Adrenal gland (tissue), 12 donors: Measurements from ENCODE around the gene SLC5A4. TPM values are rescaled to one million over a fixed set of nuclear protein-coding genes. Genes with fewer than 3 reads are reported as not detected.

ENCODE experiments used
- DNase-seq, 7 donors: peaks; one replicate each; pipeline ENCODE4 v3.0.0-alpha.2; 2019 to 2020
- H3K27ac ChIP-seq, 5 donors: fragments of 200-600 bp; sonication (generic) in 4 of 5; 1 replicate in 3 of 5; 2 replicates in 2 of 5; pipeline versions ENCODE4 v1.5.1 to v1.8.0; 2016 to 2020; ENCODE audit warnings: mild to moderate bottlenecking in 1 of 5
- H3K27me3 ChIP-seq: fragments of 200-600 bp; 2 replicates; pipeline ENCODE4 v1.8.0; 2021
- H3K36me3 ChIP-seq, 2 donors: fragments of 200-600 bp; replicated peaks in 1 of 2; 1 replicate in 1 of 2; 2 replicates in 1 of 2; pipeline versions ENCODE4 v1.5.1 to v1.8.0; 2018 to 2022
- H3K4me1 ChIP-seq, 2 donors: fragments of 200-600 bp; replicated peaks in 1 of 2; 1 replicate in 1 of 2; 2 replicates in 1 of 2; pipeline versions ENCODE4 v1.5.1 to v1.8.0; 2018 to 2021
- H3K4me3 ChIP-seq, 4 donors: fragments of 200-600 bp; sonication (generic) in 3 of 4; one replicate each; pipeline ENCODE4 v1.5.1; 2016 to 2018
- H3K9me3 ChIP-seq, 3 donors: fragments of 200-600 bp; sonication (generic) in 1 of 3; replicated peaks in 1 of 3; 1 replicate in 2 of 3; 2 replicates in 1 of 3; pipeline versions ENCODE4 v1.5.1 to v1.8.0; 2016 to 2021
- POLR2A ChIP-seq, 2 donors: fragments of 450-650 bp; IDR thresholded peaks; one replicate each; pipeline ENCODE4 v1.6.1; 2017; ENCODE audit warnings: antibody characterized with exemption in 2 of 2, mild to moderate bottlenecking in 2 of 2, moderate library complexity in 1 of 2
- WGBS, 4 donors: extraction: QIAGEN DNeasy Blood & Tissue Kit in 2 of 4; methylation state at CpG; one replicate each; pipeline versions ENCODE4 v1.1.5 to v1.1.7; 2013 to 2017; 5-methylcytosine and 5-hydroxymethylcytosine counted together
- intact Hi-C, 2 donors: fragments of 100-400 bp; cut with DNase I; formaldehyde crosslinking; loops; one replicate each; pipeline versions ENCODE4 v1.14.1 to v1.15.0; 2022 to 2023
- polyA plus RNA-seq, 3 donors: library from polyadenylated mRNA; stranded (reverse); fragments of 200-250 nt in 2 of 3; fragments of 350-450 nt in 1 of 3; fragmentation: Illumina TruSeq in 1 of 3; extraction: RNeasy Lipid Tissue Mini Kit (QIAGEN cat#74804) in 1 of 3; gene quantifications; one replicate each; pipeline ENCODE4 v1.2.3, GENCODE V29; 2013 to 2014
- small RNA-seq, 2 donors: library from RNA; depleted of rRNA; stranded (forward); fragments of <200 nt; gene quantifications; one replicate each; pipeline ENCODE3, GENCODE V24; 2016
- total RNA-seq, 9 donors: library from RNA; depleted of rRNA in 4 of 9; stranded (reverse); fragments of >200 nt in 4 of 9; fragments of 120-200 nt in 1 of 9; fragmentation: NEBNext Ultra II Directional in 1 of 9; extraction: Animal tissue kit (Norgen Biotek cat#: 25700) in 1 of 9; gene quantifications; one replicate each; pipeline versions ENCODE4 v1.1.0 to v1.2.4, GENCODE V29; 2013 to 2023
- TF ChIP-seq, protein P1 (sequence below), 6 experiments: fragments of 450-650 bp in 4 of 6; fragments of 200-600 bp in 2 of 6; sonication (generic) in 1 of 6; IDR thresholded peaks; 1 replicate in 5 of 6; 2 replicates in 1 of 6; pipeline versions ENCODE4 v1.5.1 to v1.8.0; 2016 to 2021; ENCODE audit warnings: antibody characterized with exemption in 6 of 6, mild to moderate bottlenecking in 2 of 6, moderate library complexity in 1 of 6
- donor health status: healthy with polysubstance abuse.
- donor health status: Bipolar disorder and iron deficiency.
- donor health status: DM: yes; HTN: yes; CAD: no.
- donor health status: DM: no; HTN: no; CAD: no.
- donor health status: DM: no; HTN: no; CAD: no.
- donor health status: DM: yes; HTN: yes; CAD: no.

SLC5A4 gene
- total and polyA plus RNA-seq, 12 donors, result 0.07 to 0.70 (median 0.33) TPM; not detected in 1

DNA sequence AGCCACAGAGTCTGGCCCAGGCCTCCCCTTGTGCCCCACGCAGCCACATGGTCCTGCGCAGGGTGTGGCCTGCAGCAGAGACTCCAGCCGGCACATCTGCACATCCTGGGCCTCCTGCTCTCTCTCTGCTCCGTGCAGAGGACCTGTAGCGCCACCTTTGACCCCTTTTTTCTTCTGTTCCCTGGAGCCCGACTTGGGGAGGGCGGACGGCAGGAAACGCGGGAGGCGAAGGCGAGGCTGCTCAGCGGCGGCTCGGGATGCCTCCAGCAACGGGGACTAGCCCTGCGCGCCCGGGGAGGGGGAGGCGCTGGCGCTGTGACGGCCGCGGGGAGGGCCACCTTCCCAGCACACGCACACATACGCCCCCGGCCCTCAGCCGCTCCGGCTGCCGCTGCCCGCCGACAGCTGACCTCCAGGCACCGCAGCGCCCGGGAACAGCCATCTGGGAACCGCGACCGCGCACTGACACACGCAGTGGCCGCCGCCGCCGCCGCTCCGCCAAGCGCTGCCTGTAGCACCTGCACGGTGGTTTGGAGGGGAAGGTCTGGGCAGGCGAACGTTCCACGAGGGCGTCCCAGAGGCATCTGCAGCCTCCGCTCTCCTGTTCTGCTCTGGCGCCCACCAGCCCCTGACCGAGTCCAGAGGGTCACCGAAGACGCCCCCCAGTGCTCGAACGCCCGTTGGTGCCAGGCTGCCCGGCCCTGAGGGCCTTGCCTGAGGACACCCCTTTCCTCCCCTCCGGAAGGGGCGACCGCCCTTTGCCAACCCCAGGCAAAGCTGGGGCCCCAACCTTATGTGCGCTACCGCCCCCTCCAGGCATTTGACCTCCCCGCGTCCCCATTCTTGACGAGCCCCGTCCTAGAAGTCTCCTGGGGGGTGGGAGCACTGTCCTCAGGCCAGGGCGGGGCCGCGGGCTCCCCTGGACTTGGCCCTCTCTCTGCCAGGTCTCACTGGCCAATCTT is 79.2 kb downstream of the SLC5A4 start:
- no peaks in the 10 kb centered on the region for H3K36me3 ChIP-seq
- peaks cover 12% of the 10 kb centered on the region for H3K27me3 ChIP-seq
- no peak overlapping the region for H3K4me3 ChIP-seq
- TF ChIP-seq, protein P1, sequence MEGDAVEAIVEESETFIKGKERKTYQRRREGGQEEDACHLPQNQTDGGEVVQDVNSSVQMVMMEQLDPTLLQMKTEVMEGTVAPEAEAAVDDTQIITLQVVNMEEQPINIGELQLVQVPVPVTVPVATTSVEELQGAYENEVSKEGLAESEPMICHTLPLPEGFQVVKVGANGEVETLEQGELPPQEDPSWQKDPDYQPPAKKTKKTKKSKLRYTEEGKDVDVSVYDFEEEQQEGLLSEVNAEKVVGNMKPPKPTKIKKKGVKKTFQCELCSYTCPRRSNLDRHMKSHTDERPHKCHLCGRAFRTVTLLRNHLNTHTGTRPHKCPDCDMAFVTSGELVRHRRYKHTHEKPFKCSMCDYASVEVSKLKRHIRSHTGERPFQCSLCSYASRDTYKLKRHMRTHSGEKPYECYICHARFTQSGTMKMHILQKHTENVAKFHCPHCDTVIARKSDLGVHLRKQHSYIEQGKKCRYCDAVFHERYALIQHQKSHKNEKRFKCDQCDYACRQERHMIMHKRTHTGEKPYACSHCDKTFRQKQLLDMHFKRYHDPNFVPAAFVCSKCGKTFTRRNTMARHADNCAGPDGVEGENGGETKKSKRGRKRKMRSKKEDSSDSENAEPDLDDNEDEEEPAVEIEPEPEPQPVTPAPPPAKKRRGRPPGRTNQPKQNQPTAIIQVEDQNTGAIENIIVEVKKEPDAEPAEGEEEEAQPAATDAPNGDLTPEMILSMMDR (IDR thresholded peaks at IDR 0.05), result no peak
- no peak for TF ChIP-seq POLR2A (IDR thresholded peaks at IDR 0.05)
- intact Hi-C loops, result no loop called here
- no peaks in the 10 kb centered on the region for H3K4me1 ChIP-seq
- H3K9me3 ChIP-seq, result no peaks in the 10 kb centered on the region
- no peak for DNase-seq
- H3K27ac ChIP-seq, result no peak overlapping the region
- WGBS, 4 donors, result 4 to 29% (median 6%) methylated on average over 4 to 73 of the region's 73 CpGs

GRCh38 chr22:32175115-32175514 is 80.0 kb downstream of the SLC5A4 start:
- Histone ChIP-seq H3K4me1 (no peaks in the 10 kb centered on the region), H3K27ac (no peak overlapping the region), H3K9me3 (no peaks in the 10 kb centered on the region), H3K27me3 (peaks cover 12% of the 10 kb centered on the region), H3K4me3 (no peak overlapping the region), H3K36me3 (no peaks in the 10 kb centered on the region)
- intact Hi-C loops, result no loop called here
- TF ChIP-seq POLR2A (IDR thresholded peaks at IDR 0.05), result no peak
- TF ChIP-seq, protein P1 (IDR thresholded peaks at IDR 0.05), result no peak
- DNase-seq, result no peak
- 74 to 81% (median 76%) methylated on average over 10 to 11 of the region's 11 CpGs for WGBS, 4 donors

Small RNA genes lying within 50 kb of the gene (small RNA-seq; reads per million reads assigned to genes)
- 0 reads per million in 2 donors for gene RF02171

Other genes starting within 250 kb of the SLC5A4 start
- gene SLC5A1, start 212.1 kb downstream of the SLC5A4 start, total RNA-seq, result under 1 TPM in 1 of 9 donors, not detected in 8; 0.04 TPM
- under 1 TPM in 1 of 3 donors, not detected in 2; under 0.01 TPM for gene SLC5A1, start 212.1 kb downstream of the SLC5A4 start, polyA plus RNA-seq
- under 1 TPM in 2 of 9 donors, not detected in 7; 0.28 to 0.55 TPM for gene C22orf42, start 96.0 kb downstream of the SLC5A4 start, total RNA-seq
- under 1 TPM; 0.17 to 0.80 (median 0.57) TPM for gene C22orf42, start 96.0 kb downstream of the SLC5A4 start, polyA plus RNA-seq
- gene RFPL2, start 50.3 kb downstream of the SLC5A4 start, total RNA-seq, result not detected
- under 1 TPM in 2 of 3 donors, not detected in 1; 0.24 TPM for gene RFPL2, start 50.3 kb downstream of the SLC5A4 start, polyA plus RNA-seq
- not detected for gene RFPL3, start 102.5 kb upstream of the SLC5A4 start, total RNA-seq
- not detected for gene RFPL3, start 102.5 kb upstream of the SLC5A4 start, polyA plus RNA-seq
- gene RTCB, start 156.9 kb upstream of the SLC5A4 start, total RNA-seq, result 100 to 1,000 TPM in 1 of 9 donors, 10 to 100 TPM in 8; 54.7 to 108 (median 64.9) TPM
- gene RTCB, start 156.9 kb upstream of the SLC5A4 start, polyA plus RNA-seq, result 10 to 100 TPM; 24.7 to 78.8 (median 31.8) TPM
- gene BPIFC, start 209.1 kb upstream of the SLC5A4 start, total RNA-seq, result not detected
- not detected for gene BPIFC, start 209.1 kb upstream of the SLC5A4 start, polyA plus RNA-seq
- 100 to 1,000 TPM in 7 of 9 donors, 10 to 100 TPM in 2; 94.6 to 183 (median 116) TPM for gene FBXO7, start 219.5 kb upstream of the SLC5A4 start, total RNA-seq
- gene FBXO7, start 219.5 kb upstream of the SLC5A4 start, polyA plus RNA-seq, result 100 to 1,000 TPM in 1 of 3 donors, 10 to 100 TPM in 2; 52.0 to 143 (median 53.4) TPM